Keratinocyte (primary cell): ENCODE results near the gene DAPK1. TPM values are rescaled to one million over a fixed set of nuclear protein-coding genes. Genes with fewer than 3 reads are reported as not detected.

Source experiments
- DNase-seq: peaks from one replicate; pipeline ENCODE4 v3.0.0-alpha.2; 2011; ENCODE audit warnings: low read depth, missing footprints, low spot score
- FAIRE-seq: peaks from 2 replicates; lab custom pipeline; 2011; peaks lifted over from hg19 to GRCh38; lab: Jason Lieb, UNC
- H2AFZ ChIP-seq: 2 replicates; pipeline ENCODE4 v1.6.0; 2012; ENCODE audit warnings: low read length, control low read depth, inconsistent platforms; ENCODE audit not compliant: control insufficient read depth
- H3K27ac ChIP-seq: 2 replicates; pipeline ENCODE4 v1.5.1; 2011; ENCODE audit warnings: low read length; ENCODE audit not compliant: control insufficient read depth, insufficient read depth
- H3K27me3 ChIP-seq: 3 replicates; pipeline ENCODE4 v1.6.0; 2011; ENCODE audit warnings: low read length; ENCODE audit not compliant: control insufficient read depth, insufficient read depth; ENCODE audit errors: extremely low read depth
- H3K36me3 ChIP-seq, 2 experiments: 2 replicates in 1 of 2; 3 replicates in 1 of 2; pipeline ENCODE4 v1.5.1; 2011; ENCODE audit warnings: low read length in 2 of 2, mild to moderate bottlenecking in 1 of 2; ENCODE audit not compliant: control insufficient read depth in 2 of 2, insufficient read depth in 2 of 2; ENCODE audit errors: extremely low read depth in 1 of 2
- H3K4me1 ChIP-seq: 3 replicates; pipeline ENCODE4 v1.5.1; 2011; ENCODE audit warnings: low read length; ENCODE audit not compliant: control insufficient read depth, insufficient read depth; ENCODE audit errors: extremely low read depth
- H3K4me2 ChIP-seq: 3 replicates; pipeline ENCODE4 v1.6.0; 2011; ENCODE audit warnings: low read depth, low read length; ENCODE audit not compliant: control insufficient read depth, insufficient read depth; ENCODE audit errors: extremely low read depth
- H3K4me3 ChIP-seq, 3 experiments: fragments of 200-600 bp in 1 of 3; sonication (generic) in 1 of 3; 2 replicates in 2 of 3; 3 replicates in 1 of 3; pipeline ENCODE4 v1.5.1; 2011 to 2016; ENCODE audit warnings: low read length in 3 of 3, mild to moderate bottlenecking in 3 of 3, control low read depth in 2 of 3, inconsistent platforms in 1 of 3, low read depth in 1 of 3, mixed read lengths in 1 of 3, mixed run types in 1 of 3, moderate library complexity in 1 of 3; ENCODE audit not compliant: control insufficient read depth in 2 of 3, insufficient read depth in 2 of 3; ENCODE audit errors: extremely low read depth in 1 of 3
- H3K79me2 ChIP-seq: 2 replicates; pipeline ENCODE4 v1.6.0; 2012; ENCODE audit warnings: low read length; ENCODE audit not compliant: control insufficient read depth, insufficient read depth
- H3K9ac ChIP-seq: 3 replicates; pipeline ENCODE4 v1.6.0; 2011; ENCODE audit warnings: low read length; ENCODE audit not compliant: control insufficient read depth, insufficient read depth; ENCODE audit errors: extremely low read depth
- H3K9me1 ChIP-seq: 3 replicates; pipeline ENCODE4 v1.6.0; 2011; ENCODE audit warnings: low read length; ENCODE audit not compliant: control insufficient read depth, insufficient read depth; ENCODE audit errors: extremely low read depth
- H3K9me3 ChIP-seq: 2 replicates; pipeline ENCODE4 v1.5.1; 2012; ENCODE audit warnings: low read depth, low read length; ENCODE audit not compliant: control insufficient read depth
- H4K20me1 ChIP-seq: 3 replicates; pipeline ENCODE4 v1.6.0; 2011; ENCODE audit warnings: low read length; ENCODE audit not compliant: control insufficient read depth, insufficient read depth; ENCODE audit errors: extremely low read depth
- CTCF ChIP-seq, 3 experiments: IDR thresholded peaks in 1 of 3; conservative IDR thresholded peaks in 1 of 3; optimal IDR thresholded peaks in 1 of 3; 2 replicates in 2 of 3; 3 replicates in 1 of 3; pipeline versions ENCODE3 to v1.5.1; 2011; ENCODE audit warnings: low read length in 3 of 3, mild to moderate bottlenecking in 3 of 3, moderate library complexity in 2 of 3, control low read depth in 1 of 3, inconsistent platforms in 1 of 3; ENCODE audit not compliant: insufficient read depth in 2 of 3; ENCODE audit errors: extremely low read depth in 1 of 3
- EZH2 ChIP-seq: IDR thresholded peaks from one replicate; pipeline ENCODE4 v1.6.1; 2012; ENCODE audit warnings: inconsistent platforms, mild to moderate bottlenecking, low read length, moderate library complexity
- dilution Hi-C: fragments of 300-500 bp; cut with MboI; formaldehyde crosslinking; loops from one replicate; pipeline ENCODE4 v1.7.0; 2020; ENCODE audit warnings: low sequenced_read_pairs; ENCODE audit not compliant: extremely low pct_ligation_motif_present
- polyA plus RNA-seq, 5 experiments: library from polyadenylated mRNA; depleted of rRNA in 3 of 5; stranded (reverse) in 3 of 5; stranded (forward) in 1 of 5; unstranded in 1 of 5; fragments of >200 nt; gene quantifications; 1 replicate in 1 of 5; 2 replicates in 3 of 5; 3 replicates in 1 of 5; pipeline versions ENCODE4 v1.2.1 to v1.2.3, GENCODE V29; 2011 to 2012; ENCODE audit warnings: missing spikeins in 2 of 5, low read depth in 1 of 5, low replicate concordance in 1 of 5

Gene DAPK1
- polyA plus RNA-seq, 1 donor (not counting 4 experiments of a cell fraction or from before 2014, with no cell fraction given), result 2.8 TPM

GRCh38 chr9:87720173-87720572 lies 222.5 kb downstream of the DAPK1 start:
- dilution Hi-C loops, result loop anchor here (25.0 kb wide), 1 partner anchor 92 kb away; no protein-coding TSS in a partner anchor

GRCh38 chr9:87722393-87723088 lies 224.9 kb downstream of the DAPK1 start:
- Histone ChIP-seq H3K27ac (no peak overlapping the region), H3K27me3 (no peaks in the 10 kb centered on the region), H4K20me1 (no peaks in the 10 kb centered on the region), H3K9me1 (no peaks in the 10 kb centered on the region), H3K36me3 (peaks cover 0 to under 1% of the 10 kb centered on the region in 2 experiments), H3K4me1 (no peaks in the 10 kb centered on the region), H3K9ac (no peak overlapping the region), H2AFZ (no peak overlapping the region), H3K4me2 (no peak overlapping the region), H3K79me2 (no peaks in the 10 kb centered on the region), H3K9me3 (no peaks in the 10 kb centered on the region), H3K4me3 (no peak overlapping the region)
- FAIRE-seq (no peak), DNase-seq (no peak)
- dilution Hi-C loops, result loop anchor here (25.0 kb wide), 1 partner anchor 90 kb away; no protein-coding TSS in a partner anchor
- TF ChIP-seq EZH2 (no peak), CTCF (optimal IDR thresholded peaks at IDR 0.05 in 1 of 3, IDR thresholded peaks at IDR 0.05 in 1 of 3, conservative IDR thresholded peaks at IDR 0.05 in 1 of 3; ENCODE audit: extremely low read depth in 1 of 3, insufficient read depth in 2 of 3, low read length in 3 of 3) (no peak)

More at GRCh38 chr9:87720173-87720572, 222.5 kb downstream of the DAPK1 start:
- DNase-seq (no peak), FAIRE-seq (no peak)
- TF ChIP-seq CTCF (optimal IDR thresholded peaks at IDR 0.05 in 1 of 3, IDR thresholded peaks at IDR 0.05 in 1 of 3, conservative IDR thresholded peaks at IDR 0.05 in 1 of 3; ENCODE audit: extremely low read depth in 1 of 3, insufficient read depth in 2 of 3, low read length in 3 of 3) (no peak), EZH2 (no peak)
- Histone ChIP-seq H3K9me1 (no peaks in the 10 kb centered on the region), H3K27ac (no peak overlapping the region), H3K4me3 (no peak overlapping the region), H3K4me1 (no peaks in the 10 kb centered on the region), H3K4me2 (no peak overlapping the region), H2AFZ (no peak overlapping the region), H3K36me3 (no peaks in the 10 kb centered on the region), H3K9ac (no peak overlapping the region), H3K9me3 (no peaks in the 10 kb centered on the region), H4K20me1 (no peaks in the 10 kb centered on the region), H3K27me3 (no peaks in the 10 kb centered on the region), H3K79me2 (no peaks in the 10 kb centered on the region)
